IMR-90 (cell line): ENCODE data around the gene PLOD1. TPM values are rescaled to one million over a fixed set of nuclear protein-coding genes. Genes with fewer than 3 reads are reported as not detected.

Experiments
- ATAC-seq: fragments of 200-7000 bp; cut with Tn5 transposase; 2 replicates; pipeline ENCODE4 v1.9.1; 2020; ENCODE audit warnings: low read depth, mild to moderate bottlenecking, moderate library complexity
- Bru-seq: library from RNA; stranded (reverse); fragments of 400-500 nt; gene quantifications from one replicate; lab custom pipeline; 2021; lab: Mats Ljungman, UMichigan
- BruChase-seq, 2 experiments: library from RNA; stranded (reverse); fragments of 400-500 nt; gene quantifications; one replicate each; lab custom pipeline; 2021; lab: Mats Ljungman, UMichigan
- BruUV-seq: library from RNA; stranded (reverse); fragments of 400-500 nt; replicated peaks from 2 replicates; lab custom pipeline; 2021; lab: Mats Ljungman, UMichigan
- CTCF ChIA-PET: fragments of 300-600 bp; formaldehyde crosslinking; extraction: SDS; loops from one replicate; lab custom pipeline; 2021; ENCODE audit warnings: antibody characterized with exemption; lab: Yijun Ruan, JAX
- POLR2A ChIA-PET: fragments of 300-600 bp; sonication (Branson Sonifier 250); formaldehyde crosslinking; loops from one replicate; lab custom pipeline; 2022; ENCODE audit warnings: antibody characterized with exemption; ENCODE audit not compliant: unreplicated experiment; lab: Charles Lee
- DNase-seq: peaks from one replicate; pipeline ENCODE4 v3.0.0; 2013
- H2AFZ ChIP-seq: replicated peaks from 2 replicates; pipeline ENCODE3; 2013; ENCODE audit warnings: low read length, mild to moderate bottlenecking; ENCODE audit not compliant: poor library complexity
- H2AK5ac ChIP-seq: 2 replicates; pipeline ENCODE4 v1.6.1; 2013; ENCODE audit warnings: low read depth, low read length, inconsistent platforms
- H2AK9ac ChIP-seq: replicated peaks from 2 replicates; pipeline ENCODE3; 2013; ENCODE audit warnings: mild to moderate bottlenecking, low read depth, low read length, moderate library complexity; ENCODE audit not compliant: poor library complexity
- H2BK120ac ChIP-seq: 2 replicates; pipeline ENCODE4 v1.6.1; 2013; ENCODE audit warnings: low read depth, low read length, inconsistent platforms
- H2BK15ac ChIP-seq: 3 replicates; pipeline ENCODE4 v1.6.1; 2013; ENCODE audit warnings: low read depth, low read length, inconsistent platforms
- H2BK20ac ChIP-seq: 2 replicates; pipeline ENCODE4 v1.6.1; 2013; ENCODE audit warnings: low read depth, mild to moderate bottlenecking, inconsistent platforms, low read length, moderate library complexity
- H2BK5ac ChIP-seq: 2 replicates; pipeline ENCODE4 v1.6.1; 2013; ENCODE audit warnings: mild to moderate bottlenecking, low read depth, low read length, inconsistent platforms; ENCODE audit not compliant: poor library complexity, severe bottlenecking
- H3K14ac ChIP-seq: replicated peaks from 2 replicates; pipeline ENCODE4 v1.6.1; 2013; ENCODE audit warnings: low read depth, low read length, inconsistent platforms
- H3K18ac ChIP-seq: 2 replicates; pipeline ENCODE4 v1.6.1; 2013; ENCODE audit warnings: low read depth, low read length, control low read depth
- H3K23ac ChIP-seq: 2 replicates; pipeline ENCODE4 v1.6.1; 2013; ENCODE audit warnings: low read depth, low read length, inconsistent platforms
- H3K27ac ChIP-seq: 2 replicates; pipeline ENCODE4 v1.5.1; 2013; ENCODE audit warnings: mild to moderate bottlenecking, control low read depth, low read length; ENCODE audit not compliant: insufficient read depth
- H3K27me3 ChIP-seq: 2 replicates; pipeline ENCODE4 v1.6.1; 2013; ENCODE audit warnings: low read length; ENCODE audit not compliant: control insufficient read depth, insufficient read depth
- H3K36me3 ChIP-seq: 2 replicates; pipeline ENCODE4 v1.6.1; 2013; ENCODE audit warnings: low read length, mixed read lengths; ENCODE audit not compliant: control insufficient read depth, insufficient read depth
- H3K4ac ChIP-seq: 2 replicates; pipeline ENCODE4 v1.6.1; 2013; ENCODE audit warnings: low read depth, low read length, inconsistent platforms
- H3K4me1 ChIP-seq: 2 replicates; pipeline ENCODE4 v1.6.1; 2013; ENCODE audit warnings: low read length, mixed read lengths; ENCODE audit not compliant: control insufficient read depth, insufficient read depth
- H3K4me2 ChIP-seq: 2 replicates; pipeline ENCODE4 v1.6.1; 2013; ENCODE audit warnings: low read depth, mild to moderate bottlenecking, control low read depth, low read length, moderate library complexity
- H3K4me3 ChIP-seq: 2 replicates; pipeline ENCODE4 v1.5.1; 2013; ENCODE audit warnings: low read depth, mild to moderate bottlenecking, control low read depth, low read length, moderate library complexity; ENCODE audit not compliant: insufficient read depth
- H3K56ac ChIP-seq: 2 replicates; pipeline ENCODE4 v1.6.1; 2013; ENCODE audit warnings: low read length, inconsistent platforms; ENCODE audit not compliant: insufficient read depth; ENCODE audit errors: extremely low read depth
- H3K79me1 ChIP-seq, 2 experiments: 2 replicates each; pipeline ENCODE4 v1.6.1; 2013; ENCODE audit warnings: low read length in 2 of 2, inconsistent platforms in 1 of 2, low read depth in 1 of 2
- H3K9ac ChIP-seq: 2 replicates; pipeline ENCODE4 v1.6.1; 2013; ENCODE audit warnings: low read depth, low read length, control low read depth
- H3K9me1 ChIP-seq: 2 replicates; pipeline ENCODE4 v1.6.1; 2013; ENCODE audit warnings: low read length, inconsistent platforms; ENCODE audit not compliant: insufficient read depth
- H3K9me3 ChIP-seq: 2 replicates; pipeline ENCODE4 v1.6.1; 2013; ENCODE audit warnings: low read length; ENCODE audit not compliant: control insufficient read depth, insufficient read depth
- H4K20me1 ChIP-seq: 2 replicates; pipeline ENCODE4 v1.6.1; 2013; ENCODE audit warnings: low read length, inconsistent platforms; ENCODE audit not compliant: insufficient read depth
- H4K5ac ChIP-seq: 2 replicates; pipeline ENCODE4 v1.6.1; 2013; ENCODE audit warnings: mild to moderate bottlenecking, low read depth, low read length, control low read depth
- H4K8ac ChIP-seq, 2 experiments: 2 replicates each; pipeline ENCODE4 v1.6.1; 2013; ENCODE audit warnings: low read depth in 2 of 2, low read length in 2 of 2, control low read depth in 1 of 2, inconsistent platforms in 1 of 2
- H4K91ac ChIP-seq: 2 replicates; pipeline ENCODE4 v1.6.1; 2013; ENCODE audit warnings: low read depth, low read length, inconsistent platforms; ENCODE audit not compliant: insufficient read depth
- MAZ ChIP-seq: IDR thresholded peaks from 2 replicates; pipeline ENCODE4 v1.6.1; 2012; ENCODE audit warnings: low read depth, mild to moderate bottlenecking, low read length, improper control_type of control experiment, moderate library complexity, borderline replicate concordance
- MXI1 ChIP-seq: IDR thresholded peaks from 2 replicates; pipeline ENCODE4 v1.6.1; 2012; ENCODE audit warnings: low read depth, mild to moderate bottlenecking, low read length, moderate library complexity, borderline replicate concordance
- POLR2A ChIP-seq: IDR thresholded peaks from 2 replicates; pipeline ENCODE4 v1.6.1; 2012; ENCODE audit warnings: mild to moderate bottlenecking, low read depth, low read length
- WGBS, 2 experiments: methylation state at CpG; one replicate each; pipeline versions ENCODE4 v1.1.5 to v1.1.7; 2013; ENCODE audit warnings: missing lambda C conversion rate in 2 of 2; ENCODE audit not compliant: insufficient read length in 1 of 2; ENCODE audit errors: extremely low coverage in 2 of 2; 5-methylcytosine and 5-hydroxymethylcytosine counted together
- dilution Hi-C: fragments of 300-500 bp; cut with HindIII; formaldehyde crosslinking; loops from one replicate; pipeline ENCODE4 v1.14.3; 2018; ENCODE audit warnings: low sequenced_read_pairs; ENCODE audit not compliant: unreplicated experiment
- in situ Hi-C: fragments of 300-500 bp; cut with MboI; formaldehyde crosslinking; loops from 3 replicates; pipeline ENCODE4 v1.14.3; 2019; ENCODE audit warnings: low sequenced_read_pairs, inconsistent platforms, mixed read lengths
- intact Hi-C: fragments of 100-400 bp; cut with micrococcal nuclease; formaldehyde crosslinking; loops from 2 replicates; pipeline ENCODE4 v1.10.0; 2022
- long read RNA-seq: library from polyadenylated mRNA; unstranded; transcript quantifications from one replicate; pipeline ENCODE4 v2.0.0, GENCODE V29; 2021; ENCODE audit not compliant: unreplicated experiment
- polyA plus RNA-seq, 3 experiments: library from polyadenylated mRNA; depleted of rRNA; stranded (reverse); fragments of >200 nt; gene quantifications; 2 replicates each; pipeline ENCODE4 v1.2.3, GENCODE V29; 2012; ENCODE audit warnings: low replicate concordance in 1 of 3
- total RNA-seq: library from RNA; depleted of rRNA; stranded (reverse); fragments of >200 nt; gene quantifications from 2 replicates; pipeline ENCODE4 v1.2.3, GENCODE V29; 2012; rRNA removed
- TF ChIP-seq, protein P1 (sequence below): fragments of 150-350 bp; IDR thresholded peaks from 2 replicates; pipeline ENCODE4 v1.6.1; 2016; ENCODE audit warnings: low read depth, mild to moderate bottlenecking, low read length, moderate library complexity, borderline replicate concordance

PLOD1 gene
- total RNA-seq (236 and 283 TPM in 2 replicates), polyA plus RNA-seq (2012; rRNA removed) (609 and 635 TPM in 2 replicates), Bru-seq, nascent RNA (percentile 82 among the genes with signal in this experiment), BruChase-seq, experiment 1, labeled RNA remaining after a 6-hour chase (percentile 81 among the genes with signal in this experiment), BruChase-seq, experiment 2, labeled RNA remaining after a 2-hour chase (percentile 76 among the genes with signal in this experiment)
- 441 and 849 TPM in 2 replicates for polyA plus RNA-seq (2012; cell fraction: cytosol; rRNA removed)
- 284 and 520 TPM in 2 replicates for polyA plus RNA-seq (2012; cell fraction: nucleus; rRNA removed; ENCODE audit: low replicate concordance)
- long read RNA-seq, transcript PLOD1-207 (2 exons, 2,339 nt), result minor isoform, 20 of 431 reads
- long read RNA-seq, transcript PLOD1-201 (19 exons, 2,940 nt), result major isoform, 174 of 431 reads
- long read RNA-seq, partial matches to known transcripts, result 224 of 431 reads
- long read RNA-seq, other reads (novel, unspliced or antisense), result 13 of 431 reads

- peak within 1 kb of the TSS; percentile 99 to 100 for H4K8ac ChIP-seq
- intact Hi-C loops (loop anchor here (2.0 kb wide), 1 partner anchor 42 kb away; no protein-coding TSS in a partner anchor), in situ Hi-C loops (no loop called here), dilution Hi-C loops (no loop called here)
- H2BK20ac ChIP-seq, result peak within 1 kb of the TSS; percentile 51
- H4K91ac ChIP-seq, result peak within 1 kb of the TSS; percentile 99
- peaks cover 27% of the 10 kb centered on the region for H3K9me1 ChIP-seq
- peak within 1 kb of the TSS; percentile 82 for H3K4me3 ChIP-seq
- peak within 1 kb of the TSS; percentile 99 for H2AFZ ChIP-seq
- H2AK5ac ChIP-seq, result peak within 1 kb of the TSS; percentile 95
- no peaks in the 10 kb centered on the region for H3K9me3 ChIP-seq
- peak within 1 kb of the TSS; percentile 97 for H3K23ac ChIP-seq
- peak within 1 kb of the TSS; percentile 94 for H3K56ac ChIP-seq
- peak within 1 kb of the TSS; percentile 90 for H3K9ac ChIP-seq
- CTCF ChIA-PET, result no interaction called here
- H3K36me3 ChIP-seq, result peaks cover 14% of the 10 kb centered on the region
- H3K79me1 ChIP-seq, result peaks cover 18 to 55% of the 10 kb centered on the region in 2 experiments
- H3K27me3 ChIP-seq, result no peaks in the 10 kb centered on the region
- WGBS, 2 experiments, result 0% methylated on average over 13 of the region's 55 CpGs; no CpG with 5 or more reads in 1 of the 2 experiments
- H2BK5ac ChIP-seq, result peak within 1 kb of the TSS; percentile 89
- peak within 1 kb of the TSS; percentile 83 for H2BK120ac ChIP-seq
- no TSS peak for BruUV-seq
- peaks cover 31% of the 10 kb centered on the region for H3K4me1 ChIP-seq
- peak within 1 kb of the TSS; percentile 96 for H3K4me2 ChIP-seq
- DNase-seq (peak; percentile 84), ATAC-seq (peak; percentile 97)
- H4K5ac ChIP-seq, result peak within 1 kb of the TSS; percentile 95
- H2AK9ac ChIP-seq, result peak within 1 kb of the TSS; percentile 90
- TF ChIP-seq MXI1 (peak; percentile 78), MAZ (peak; percentile 74; the same call in 1 of the 2 replicates), POLR2A (peak; percentile 63)
- TF ChIP-seq, protein P1, sequence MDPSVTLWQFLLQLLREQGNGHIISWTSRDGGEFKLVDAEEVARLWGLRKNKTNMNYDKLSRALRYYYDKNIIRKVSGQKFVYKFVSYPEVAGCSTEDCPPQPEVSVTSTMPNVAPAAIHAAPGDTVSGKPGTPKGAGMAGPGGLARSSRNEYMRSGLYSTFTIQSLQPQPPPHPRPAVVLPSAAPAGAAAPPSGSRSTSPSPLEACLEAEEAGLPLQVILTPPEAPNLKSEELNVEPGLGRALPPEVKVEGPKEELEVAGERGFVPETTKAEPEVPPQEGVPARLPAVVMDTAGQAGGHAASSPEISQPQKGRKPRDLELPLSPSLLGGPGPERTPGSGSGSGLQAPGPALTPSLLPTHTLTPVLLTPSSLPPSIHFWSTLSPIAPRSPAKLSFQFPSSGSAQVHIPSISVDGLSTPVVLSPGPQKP, result no peak
- peak within 1 kb of the TSS; percentile 65 for H2BK15ac ChIP-seq
- peaks cover 21% of the 10 kb centered on the region for H4K20me1 ChIP-seq
- POLR2A ChIA-PET, result interaction anchor here (0.6 to 1.0 kb wide), 2 partner anchors 26 to 32 kb away, joined by 4 to 5 read pairs; no protein-coding TSS in a partner anchor
- H3K27ac ChIP-seq, result peak within 1 kb of the TSS; percentile 95
- H3K14ac ChIP-seq, result peak within 1 kb of the TSS; percentile 98
- H3K18ac ChIP-seq, result peak within 1 kb of the TSS; percentile 69
- peak within 1 kb of the TSS; percentile 98 for H3K4ac ChIP-seq
These were observed at the start of gene PLOD1 for GRCh38 chr1:11934302-11935056. Gene PLOD1, plus strand, starts transcription at chr1:11934717. Its CDS starts 63 bp downstream, at chr1:11934780.
